ENCODE results near the gene SP5. TPM values are rescaled to one million over a fixed set of nuclear protein-coding genes. Genes with fewer than 3 reads are reported as not detected.

Gene SP5
- total and polyA plus RNA-seq, 9 of the 15 experiments (the other 6 are each of a cell fraction or from before 2014, with no cell fraction given), result 0.03 to 1.7 (median 0.16) TPM; not detected in 1

GRCh38 chr2:170743530-170744239 is 28.5 kb downstream of the SP5 start (continued):
- TF ChIP-seq, protein P1, sequence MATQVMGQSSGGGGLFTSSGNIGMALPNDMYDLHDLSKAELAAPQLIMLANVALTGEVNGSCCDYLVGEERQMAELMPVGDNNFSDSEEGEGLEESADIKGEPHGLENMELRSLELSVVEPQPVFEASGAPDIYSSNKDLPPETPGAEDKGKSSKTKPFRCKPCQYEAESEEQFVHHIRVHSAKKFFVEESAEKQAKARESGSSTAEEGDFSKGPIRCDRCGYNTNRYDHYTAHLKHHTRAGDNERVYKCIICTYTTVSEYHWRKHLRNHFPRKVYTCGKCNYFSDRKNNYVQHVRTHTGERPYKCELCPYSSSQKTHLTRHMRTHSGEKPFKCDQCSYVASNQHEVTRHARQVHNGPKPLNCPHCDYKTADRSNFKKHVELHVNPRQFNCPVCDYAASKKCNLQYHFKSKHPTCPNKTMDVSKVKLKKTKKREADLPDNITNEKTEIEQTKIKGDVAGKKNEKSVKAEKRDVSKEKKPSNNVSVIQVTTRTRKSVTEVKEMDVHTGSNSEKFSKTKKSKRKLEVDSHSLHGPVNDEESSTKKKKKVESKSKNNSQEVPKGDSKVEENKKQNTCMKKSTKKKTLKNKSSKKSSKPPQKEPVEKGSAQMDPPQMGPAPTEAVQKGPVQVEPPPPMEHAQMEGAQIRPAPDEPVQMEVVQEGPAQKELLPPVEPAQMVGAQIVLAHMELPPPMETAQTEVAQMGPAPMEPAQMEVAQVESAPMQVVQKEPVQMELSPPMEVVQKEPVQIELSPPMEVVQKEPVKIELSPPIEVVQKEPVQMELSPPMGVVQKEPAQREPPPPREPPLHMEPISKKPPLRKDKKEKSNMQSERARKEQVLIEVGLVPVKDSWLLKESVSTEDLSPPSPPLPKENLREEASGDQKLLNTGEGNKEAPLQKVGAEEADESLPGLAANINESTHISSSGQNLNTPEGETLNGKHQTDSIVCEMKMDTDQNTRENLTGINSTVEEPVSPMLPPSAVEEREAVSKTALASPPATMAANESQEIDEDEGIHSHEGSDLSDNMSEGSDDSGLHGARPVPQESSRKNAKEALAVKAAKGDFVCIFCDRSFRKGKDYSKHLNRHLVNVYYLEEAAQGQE (IDR thresholded peaks at IDR 0.05; ENCODE audit: borderline replicate concordance), result no peak
- TF ChIP-seq, protein P1 (CRISPR knock-in tag; IDR thresholded peaks at IDR 0.05; ENCODE audit: low read depth), result no peak
- TF ChIP-seq CREB1 (IDR thresholded peaks at IDR 0.05) (peak; percentile 32; the same call in 1 of the 2 replicates), CREB1 (CRISPR knock-in tag; IDR thresholded peaks at IDR 0.05) (0 out of 2 replicates have a peak, but pooled peaks have one; percentile 19), CBFA2T3 (IDR thresholded peaks at IDR 0.05) (peak; percentile 94), GTF2B (IDR thresholded peaks at IDR 0.05; ENCODE audit: extremely low read depth, insufficient read length) (no peak), E2F6 (IDR thresholded peaks at IDR 0.05; ENCODE audit: borderline replicate concordance in 1 of 2, extremely low read depth in 1 of 2, insufficient read depth in 1 of 2, insufficient read length in 1 of 2, low read depth in 1 of 2, low read length in 1 of 2, poor library complexity in 1 of 2, severe bottlenecking in 1 of 2) (no peak), SRSF7 (optimal IDR thresholded peaks at IDR 0.05; ENCODE audit: low read depth, low read length) (no peak), EZH2 (IDR thresholded peaks at IDR 0.05; ENCODE audit: borderline replicate concordance, low read depth, low read length) (no peak), ZNF75A (CRISPR knock-in tag; IDR thresholded peaks at IDR 0.05) (no peak), DACH1 (IDR thresholded peaks at IDR 0.05; ENCODE audit: partially characterized antibody) (no peak), ETV5 (CRISPR knock-in tag; IDR thresholded peaks at IDR 0.05; ENCODE audit: low read depth) (no peak), FOXJ2 (tag; IDR thresholded peaks at IDR 0.05) (no peak), FIP1L1 (IDR thresholded peaks at IDR 0.05; ENCODE audit: low read depth, low read length, poor library complexity, severe bottlenecking) (no peak)
- TF ChIP-seq, protein P2, sequence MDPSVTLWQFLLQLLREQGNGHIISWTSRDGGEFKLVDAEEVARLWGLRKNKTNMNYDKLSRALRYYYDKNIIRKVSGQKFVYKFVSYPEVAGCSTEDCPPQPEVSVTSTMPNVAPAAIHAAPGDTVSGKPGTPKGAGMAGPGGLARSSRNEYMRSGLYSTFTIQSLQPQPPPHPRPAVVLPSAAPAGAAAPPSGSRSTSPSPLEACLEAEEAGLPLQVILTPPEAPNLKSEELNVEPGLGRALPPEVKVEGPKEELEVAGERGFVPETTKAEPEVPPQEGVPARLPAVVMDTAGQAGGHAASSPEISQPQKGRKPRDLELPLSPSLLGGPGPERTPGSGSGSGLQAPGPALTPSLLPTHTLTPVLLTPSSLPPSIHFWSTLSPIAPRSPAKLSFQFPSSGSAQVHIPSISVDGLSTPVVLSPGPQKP (CRISPR knock-in tag; IDR thresholded peaks at IDR 0.05), result no peak
- TF ChIP-seq, protein P3, sequence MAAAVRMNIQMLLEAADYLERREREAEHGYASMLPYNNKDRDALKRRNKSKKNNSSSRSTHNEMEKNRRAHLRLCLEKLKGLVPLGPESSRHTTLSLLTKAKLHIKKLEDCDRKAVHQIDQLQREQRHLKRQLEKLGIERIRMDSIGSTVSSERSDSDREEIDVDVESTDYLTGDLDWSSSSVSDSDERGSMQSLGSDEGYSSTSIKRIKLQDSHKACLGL (CRISPR knock-in tag; IDR thresholded peaks at IDR 0.05; ENCODE audit: borderline replicate concordance, poor library complexity, severe bottlenecking), result no peak
